ENCODE results near the gene MED13L. TPM values are rescaled to one million over a fixed set of nuclear protein-coding genes. Genes with fewer than 3 reads are reported as not detected.

The MED13L gene
- total RNA-seq: 48.4 and 50.9 TPM in 2 replicates

GRCh38 chr12:116277467-116278278 is at the start of gene MED13L:
Gene MED13L (minus strand): TSS chr12:116277693. CDS start chr12:116277131, 562 bp downstream.

Measured in epithelial cell of alveolus of lung (primary cell).